K562 (cell line): ENCODE measurements around the gene GLB1L. TPM values are rescaled to one million over a fixed set of nuclear protein-coding genes. Genes with fewer than 3 reads are reported as not detected.

ENCODE experiments used
- ATAC-seq: fragments of 200-7000 bp; cut with Tn5 transposase; 3 replicates; pipeline ENCODE4 v1.9.1; 2020; ENCODE audit warnings: moderate library complexity
- BruUV-seq: library from RNA; stranded (reverse); fragments of 400-500 nt; replicated peaks from 2 replicates; lab custom pipeline; 2021; lab: Mats Ljungman, UMichigan
- CTCF ChIA-PET: fragments of 300-600 bp; formaldehyde crosslinking; extraction: SDS; loops from one replicate; lab custom pipeline; 2021; ENCODE audit warnings: low intra/inter-chr PET ratio; lab: Yijun Ruan, JAX
- POLR2A ChIA-PET: fragments of 300-600, 350-650 bp; sonication (Branson Sonifier 250); formaldehyde crosslinking; extraction: SDS; loops from one replicate; lab custom pipeline; 2021; ENCODE audit warnings: antibody characterized with exemption, inconsistent platforms; lab: Yijun Ruan, JAX
- DNase-seq, 4 experiments: peaks; one replicate each; pipeline versions ENCODE4 v3.0.0 to v3.0.0-alpha.2; 2011 to 2018; ENCODE audit warnings: low spot score in 3 of 4, mixed read lengths in 3 of 4; ENCODE audit errors: extremely low read depth in 1 of 4
- FAIRE-seq: peaks from 2 replicates; lab custom pipeline; 2011; peaks lifted over from hg19 to GRCh38; lab: Jason Lieb, UNC
- H2AFZ ChIP-seq: 2 replicates; pipeline ENCODE4 v1.6.0; 2011; ENCODE audit warnings: low read depth, low read length, control low read depth, inconsistent platforms
- H3K27ac ChIP-seq: fragments of 200-600 bp; 3 replicates; pipeline ENCODE4 v1.8.0; 2011; ENCODE audit warnings: low read depth, mild to moderate bottlenecking, control low read depth, inconsistent platforms, low read length, moderate library complexity, mixed read lengths; ENCODE audit errors: extremely low read depth
- H3K27me3 ChIP-seq, 2 experiments: fragments of 300-600 bp in 1 of 2; 2 replicates in 1 of 2; 3 replicates in 1 of 2; pipeline versions ENCODE4 v1.6.0 to v1.8.0; 2011; ENCODE audit warnings: inconsistent platforms in 2 of 2, low read length in 2 of 2, mild to moderate bottlenecking in 1 of 2, mixed read lengths in 1 of 2, moderate library complexity in 1 of 2; ENCODE audit not compliant: control insufficient read depth in 2 of 2, insufficient read depth in 2 of 2
- H3K36me3 ChIP-seq: fragments of 300-600 bp; 3 replicates; pipeline ENCODE4 v1.8.0; 2011; ENCODE audit warnings: mild to moderate bottlenecking, low read length, inconsistent platforms; ENCODE audit not compliant: control insufficient read depth, insufficient read depth
- H3K4me1 ChIP-seq, 2 experiments: fragments of 200-600 bp in 1 of 2; replicated peaks in 1 of 2; 2 replicates in 1 of 2; 3 replicates in 1 of 2; pipeline versions ENCODE4 v1.5.1 to v1.8.0; 2011; ENCODE audit warnings: inconsistent platforms in 2 of 2, low read length in 2 of 2, mild to moderate bottlenecking in 1 of 2, mixed read lengths in 1 of 2, moderate library complexity in 1 of 2; ENCODE audit not compliant: control insufficient read depth in 2 of 2, insufficient read depth in 2 of 2
- H3K4me2 ChIP-seq: 2 replicates; pipeline ENCODE4 v1.6.1; 2011; ENCODE audit warnings: low read length, control low read depth, inconsistent platforms, mixed read lengths; ENCODE audit not compliant: insufficient read depth
- H3K4me3 ChIP-seq: fragments of 200-600 bp; sonication (generic), shearing (Covaris generic); 2 replicates; pipeline ENCODE4 v1.5.1; 2016; ENCODE audit warnings: control low read depth, inconsistent platforms
- H3K79me2 ChIP-seq: fragments of 200-600 bp; 3 replicates; pipeline ENCODE4 v1.8.0; 2011; ENCODE audit warnings: low read length, inconsistent platforms; ENCODE audit not compliant: control insufficient read depth, insufficient read depth
- H3K9ac ChIP-seq, 2 experiments: 2 replicates each; pipeline versions ENCODE4 v1.6.0 to v1.6.1; 2011; ENCODE audit warnings: low read depth in 2 of 2, low read length in 2 of 2, control low read depth in 1 of 2, inconsistent platforms in 1 of 2, mild to moderate bottlenecking in 1 of 2, mixed read lengths in 1 of 2; ENCODE audit not compliant: insufficient read depth in 1 of 2
- H3K9me1 ChIP-seq: one replicate; pipeline ENCODE4 v1.6.0; 2011; ENCODE audit warnings: inconsistent platforms, mild to moderate bottlenecking, low read length, moderate library complexity; ENCODE audit not compliant: control insufficient read depth, insufficient read depth
- H3K9me3 ChIP-seq: replicated peaks from 2 replicates; pipeline ENCODE4 v1.5.1; 2011; ENCODE audit warnings: low read depth, low read length, inconsistent platforms; ENCODE audit not compliant: control insufficient read depth, insufficient read depth
- H4K20me1 ChIP-seq: replicated peaks from 2 replicates; pipeline ENCODE4 v1.6.1; 2011; ENCODE audit warnings: low read length, inconsistent platforms, mixed read lengths; ENCODE audit not compliant: control insufficient read depth, insufficient read depth
- FOXP1 ChIP-seq: sonication (generic); formaldehyde crosslinking; IDR thresholded peaks from 2 replicates; pipeline ENCODE4 v1.8.0; 2022; ENCODE audit warnings: mild to moderate bottlenecking, missing genetic modification reagents
- ZBTB8A ChIP-seq: fragments of 450-650 bp; IDR thresholded peaks from 2 replicates; pipeline ENCODE4 v1.6.1; 2018; ENCODE audit warnings: mild to moderate bottlenecking, moderate library complexity; ENCODE audit not compliant: partially characterized antibody
- ZNF707 ChIP-seq: fragments of 250-450 bp; sonication (Bioruptor Pico); conservative IDR thresholded peaks from 2 replicates; pipeline ENCODE4 v1.8.0; 2022; ENCODE audit warnings: inconsistent platforms, mild to moderate bottlenecking, moderate library complexity
- WGBS: fragments of 100-300 bp; shearing (Covaris generic); methylation state at CpG from one replicate; pipeline ENCODE4 v1.1.6; 2016; ENCODE audit warnings: low coverage, mixed read lengths; ENCODE audit not compliant: insufficient coverage; ENCODE audit errors: missing lambda C conversion rate; 5-methylcytosine and 5-hydroxymethylcytosine counted together
- in situ Hi-C: fragments of 300-500 bp; cut with MboI; formaldehyde crosslinking; loops from 4 replicates; pipeline ENCODE4 v1.15.0; 2018; ENCODE audit warnings: inconsistent platforms, mixed read lengths
- intact Hi-C: fragments of 100-400 bp; cut with micrococcal nuclease; formaldehyde crosslinking; loops from 2 replicates; pipeline ENCODE4 v1.14.2; 2022
- polyA plus RNA-seq, 8 experiments: library from polyadenylated mRNA; depleted of rRNA in 4 of 8; stranded (reverse) in 5 of 8; unstranded in 3 of 8; fragments of >200 nt; fragmentation: Nextera tagmentation in 2 of 8; fragmentation: Illumina TruSeq in 1 of 8; extraction: Ambion mirVana in 2 of 8; extraction: Trizol in 1 of 8; gene quantifications; 2 replicates each; pipeline versions ENCODE4 v1.2.1 to v1.2.3, GENCODE V29; 2011 to 2014; ENCODE audit warnings: inconsistent platforms in 1 of 8, missing spikeins in 1 of 8
- total RNA-seq, 7 experiments: library from RNA; depleted of rRNA in 6 of 7; stranded (reverse); fragments of >200 nt in 6 of 7; fragmentation: Illumina TruSeq in 2 of 7; extraction: Trizol in 2 of 7; gene quantifications; 2 replicates each; pipeline versions ENCODE4 v1.2.1 to v1.2.3, GENCODE V29; 2011 to 2021; ENCODE audit warnings: low replicate concordance in 1 of 7
- TF ChIP-seq, protein P1 (sequence below): fragments of 200-800 bp; sonication (Bioruptor generic); IDR thresholded peaks from 2 replicates; pipeline ENCODE4 v1.6.1; 2017; ENCODE audit warnings: missing genetic modification characterization, missing compliant biosample characterization
- TF ChIP-seq, protein P2 (sequence below): fragments of 450-650 bp; IDR thresholded peaks from 2 replicates; pipeline ENCODE4 v1.6.1; 2016; ENCODE audit warnings: missing biosample characterization, missing genetic modification characterization

Gene GLB1L
- total and polyA plus RNA-seq, 9 of the 15 experiments (the other 6 are each of a cell fraction or from before 2014, with no cell fraction given) = 0.42 to 2.9 (median 2.5) TPM

DNA sequence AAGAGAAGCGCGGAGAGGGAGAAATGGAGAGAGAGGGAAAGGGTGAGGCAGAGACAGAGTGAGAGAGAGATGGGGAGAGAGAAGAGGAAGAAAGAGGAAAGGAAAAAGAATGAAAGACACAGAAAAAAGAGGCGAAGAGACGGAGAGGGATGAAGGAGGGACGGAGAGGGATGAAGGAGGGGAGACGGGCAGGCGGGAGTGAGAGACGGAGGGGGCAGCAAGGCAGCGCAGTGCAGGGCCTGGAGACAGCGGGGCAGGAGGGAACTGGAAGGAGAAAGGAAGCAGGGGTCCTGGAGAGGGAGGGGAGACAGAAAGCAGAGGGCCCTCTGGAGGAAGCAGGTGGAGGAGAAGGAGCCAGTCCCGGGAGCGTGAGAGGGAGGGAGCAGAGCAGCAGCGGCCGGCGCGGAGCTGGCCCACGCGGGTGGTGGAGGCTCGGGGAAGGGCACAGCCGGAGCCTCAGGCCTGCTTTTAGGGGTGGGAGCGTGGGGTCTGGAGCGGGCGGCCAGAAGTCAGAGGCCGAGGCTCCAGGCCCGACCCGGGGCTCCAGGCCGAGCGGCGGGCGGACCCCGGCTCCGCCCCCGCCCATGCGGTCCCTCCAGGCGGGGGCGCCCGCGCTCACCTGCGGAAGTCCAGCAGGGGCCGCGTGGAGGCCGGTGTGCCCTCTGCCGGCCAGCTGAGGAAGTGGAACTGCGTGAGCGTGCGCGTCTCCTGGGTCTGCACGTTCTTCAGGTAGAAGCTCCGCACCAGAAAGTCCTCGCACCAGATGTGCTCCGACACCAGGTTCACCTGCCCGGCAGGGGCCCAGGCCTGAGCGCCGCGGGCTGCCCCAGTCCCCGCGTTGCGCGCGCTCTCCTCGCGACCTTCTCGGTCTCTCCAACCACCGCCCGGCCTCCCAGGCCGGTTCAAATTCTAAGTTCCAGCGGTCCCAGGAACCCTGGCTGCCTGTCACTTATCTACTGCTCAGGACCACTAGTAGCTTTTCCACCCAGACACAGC lies 49.4 kb upstream of the GLB1L start (continued):
- TF ChIP-seq ZBTB8A (no peak), FOXP1 (peak; percentile 81)
- TF ChIP-seq, protein P1, sequence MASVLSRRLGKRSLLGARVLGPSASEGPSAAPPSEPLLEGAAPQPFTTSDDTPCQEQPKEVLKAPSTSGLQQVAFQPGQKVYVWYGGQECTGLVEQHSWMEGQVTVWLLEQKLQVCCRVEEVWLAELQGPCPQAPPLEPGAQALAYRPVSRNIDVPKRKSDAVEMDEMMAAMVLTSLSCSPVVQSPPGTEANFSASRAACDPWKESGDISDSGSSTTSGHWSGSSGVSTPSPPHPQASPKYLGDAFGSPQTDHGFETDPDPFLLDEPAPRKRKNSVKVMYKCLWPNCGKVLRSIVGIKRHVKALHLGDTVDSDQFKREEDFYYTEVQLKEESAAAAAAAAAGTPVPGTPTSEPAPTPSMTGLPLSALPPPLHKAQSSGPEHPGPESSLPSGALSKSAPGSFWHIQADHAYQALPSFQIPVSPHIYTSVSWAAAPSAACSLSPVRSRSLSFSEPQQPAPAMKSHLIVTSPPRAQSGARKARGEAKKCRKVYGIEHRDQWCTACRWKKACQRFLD (CRISPR knock-in tag) = no peak
- TF ChIP-seq, all 486 proteins: peak for 125

DNA sequence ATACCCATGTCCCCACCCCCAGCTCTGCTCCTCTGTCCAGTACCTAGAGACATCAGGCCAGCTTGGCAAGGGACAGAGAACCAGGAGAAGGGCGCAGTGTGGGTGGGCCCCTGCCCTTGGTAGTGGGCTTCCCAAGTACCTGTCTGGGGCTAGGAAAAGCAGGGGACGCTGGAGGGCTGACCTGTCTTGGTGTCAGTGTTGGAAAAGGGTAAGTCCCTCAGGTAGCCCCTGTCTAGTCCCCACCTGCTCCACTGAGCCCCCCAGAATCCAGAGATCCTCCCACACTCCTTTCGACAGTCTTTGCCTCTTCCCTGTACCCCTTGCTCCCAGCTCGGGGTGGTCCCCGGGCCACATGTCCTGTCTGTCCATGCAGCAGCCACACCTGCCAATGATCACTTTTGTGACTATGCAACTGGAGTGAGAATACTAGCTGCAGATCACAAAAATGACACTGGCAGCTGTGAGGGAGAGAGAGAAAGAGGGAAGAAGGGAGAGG lies 48.5 kb upstream of the GLB1L start:
- H3K27me3 ChIP-seq = no peaks in the 10 kb centered on the region
- intact Hi-C loops = loop anchor here (1.0 kb wide), 1 partner anchor 14 kb away; the partner anchor contains the start of gene DNAJB2
- DNase-seq (no peak), FAIRE-seq (no peak), ATAC-seq (no peak)
- peak overlapping the region; percentile 94; the same call in 1 of the 2 replicates for H2AFZ ChIP-seq
- H3K9ac ChIP-seq = peak overlapping the region; percentile 74 to 91
- ChIA-PET POLR2A (interaction anchor here (0.7 to 1.9 kb wide), 2 partner anchors 13 to 15 kb away, joined by 3 to 6 read pairs; partner anchors contain the start of gene DNAJB2), CTCF (interaction anchor here (1.3 to 4.2 kb wide), 2 partner anchors 15 to 133 kb away, joined by 5 to 28 read pairs; partner anchors contain the start of genes DNAJB2 and NHEJ1)
- in situ Hi-C loops = loop anchor here (5.0 kb wide), 1 partner anchor 121 kb away; the partner anchor contains the start of gene SLC23A3
- BruUV-seq = no TSS peak
- peaks cover 23 to 58% of the 10 kb centered on the region in 2 experiments; a peak in 4 of 5 replicates for H3K4me1 ChIP-seq
- no peaks in the 10 kb centered on the region for H4K20me1 ChIP-seq
- no peaks in the 10 kb centered on the region for H3K9me1 ChIP-seq
- no peak for TF ChIP-seq ZNF707 (CRISPR knock-in tag)
- TF ChIP-seq, protein P2, sequence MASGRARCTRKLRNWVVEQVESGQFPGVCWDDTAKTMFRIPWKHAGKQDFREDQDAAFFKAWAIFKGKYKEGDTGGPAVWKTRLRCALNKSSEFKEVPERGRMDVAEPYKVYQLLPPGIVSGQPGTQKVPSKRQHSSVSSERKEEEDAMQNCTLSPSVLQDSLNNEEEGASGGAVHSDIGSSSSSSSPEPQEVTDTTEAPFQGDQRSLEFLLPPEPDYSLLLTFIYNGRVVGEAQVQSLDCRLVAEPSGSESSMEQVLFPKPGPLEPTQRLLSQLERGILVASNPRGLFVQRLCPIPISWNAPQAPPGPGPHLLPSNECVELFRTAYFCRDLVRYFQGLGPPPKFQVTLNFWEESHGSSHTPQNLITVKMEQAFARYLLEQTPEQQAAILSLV (tag) = no peak
- H3K4me3 ChIP-seq = no peak overlapping the region
- peak overlapping the region; percentile 76 for H3K4me2 ChIP-seq
- no peaks in the 10 kb centered on the region for H3K36me3 ChIP-seq
- H3K27ac ChIP-seq = peak overlapping the region; percentile 76; the same call in 1 of the 3 replicates
- 73% methylated on average over 3 of the region's 5 CpGs for WGBS
- H3K9me3 ChIP-seq = no peaks in the 10 kb centered on the region
- no peaks in the 10 kb centered on the region for H3K79me2 ChIP-seq
